GM19023 (cell line): ENCODE data around the gene HECW1.
"Not testable (repeated sequence)": the region's sequence is repeated elsewhere in the genome, so short reads cannot be mapped to it uniquely, and the experiment has no call there.

ENCODE experiments used
- ATAC-seq: cut with Tn5 transposase; IDR thresholded peaks from one replicate; pipeline ENCODE4 v1.9.1; 2021; ENCODE audit warnings: mild to moderate bottlenecking, moderate library complexity; ENCODE audit not compliant: unreplicated experiment

Gene HECW1

DNA sequence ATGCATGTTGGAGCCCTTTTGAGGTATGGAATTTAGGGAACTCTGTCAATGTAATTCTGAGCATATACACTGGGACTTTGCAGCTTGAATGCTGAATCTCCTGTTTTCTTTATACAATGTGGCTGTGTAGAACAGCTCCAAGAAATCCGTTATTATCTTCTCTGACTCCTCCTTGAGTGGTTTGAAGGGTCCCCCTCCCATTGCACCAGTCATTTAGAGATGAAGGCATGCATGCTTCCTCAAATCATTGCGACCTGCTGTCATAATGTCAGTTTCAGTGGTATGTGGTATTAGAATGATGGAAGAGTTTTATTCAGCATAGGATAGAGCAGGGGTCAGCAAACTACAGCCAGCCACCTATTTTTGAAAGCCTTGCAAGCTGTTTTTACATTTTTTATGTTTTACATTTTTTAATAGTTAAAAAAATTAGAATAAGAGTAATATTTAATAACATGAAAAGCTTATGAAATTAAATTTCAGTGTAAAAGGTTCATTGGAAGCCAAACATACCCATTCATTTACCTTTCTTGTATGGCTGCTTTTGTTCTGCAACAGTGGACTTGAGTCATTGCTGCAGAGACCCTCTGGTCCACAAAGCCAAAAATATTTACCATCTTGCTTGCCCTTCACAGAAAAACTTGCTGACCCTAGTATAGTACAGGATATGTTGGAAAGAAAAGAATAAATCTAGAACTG, 478.6 kb downstream of the HECW1 start:
- ATAC-seq, result peak; percentile 67

DNA sequence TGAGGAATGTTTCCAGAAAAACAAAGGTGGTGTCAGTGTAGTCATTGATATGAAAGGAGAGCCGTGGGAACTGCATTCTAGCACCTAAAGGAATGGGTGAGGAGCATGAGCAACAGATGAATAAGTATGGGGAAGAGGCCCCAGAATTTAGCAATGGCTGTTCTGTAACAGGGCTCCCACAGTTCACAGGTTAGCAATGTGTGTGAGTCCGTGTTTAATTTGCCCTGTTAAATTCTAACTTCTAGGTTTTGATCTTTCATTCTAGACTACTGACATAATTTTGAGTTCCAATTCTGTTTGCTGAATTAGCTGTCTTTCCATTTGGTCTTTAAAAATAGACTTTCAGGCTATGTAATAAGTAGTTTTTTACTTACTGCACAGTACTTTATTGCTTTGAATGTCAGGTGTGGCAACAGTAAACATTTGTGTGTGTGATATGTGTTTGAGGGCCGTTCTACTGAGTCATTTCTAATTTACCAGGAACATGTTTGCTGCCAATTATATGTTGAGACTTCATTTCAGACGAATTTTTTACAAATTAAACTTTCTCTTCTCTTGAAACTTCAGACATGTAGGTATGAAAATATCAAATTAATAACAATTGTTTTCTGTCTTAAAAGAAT, 479.2 kb downstream of the HECW1 start:
- ATAC-seq, result no peak

DNA sequence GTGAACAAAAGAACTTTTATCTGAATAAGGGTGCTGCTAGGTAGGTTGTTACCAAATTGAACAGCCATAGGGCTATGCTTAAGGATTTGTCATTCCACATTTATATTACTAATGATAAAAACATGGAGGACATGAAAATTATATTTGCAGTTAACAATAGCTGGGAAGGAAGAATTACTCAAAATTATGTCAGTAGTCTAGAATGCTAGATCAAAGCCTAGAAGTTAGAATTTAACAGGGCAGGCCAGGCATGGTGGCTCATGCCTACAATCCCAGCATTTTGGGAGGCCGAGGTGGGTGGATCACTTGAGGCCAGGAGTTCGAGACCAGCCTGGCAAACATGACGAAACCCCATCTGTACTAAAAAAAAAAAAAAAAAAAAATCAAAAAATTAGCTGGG, 479.9 kb downstream of the HECW1 start:
- ATAC-seq, result no peak

DNA sequence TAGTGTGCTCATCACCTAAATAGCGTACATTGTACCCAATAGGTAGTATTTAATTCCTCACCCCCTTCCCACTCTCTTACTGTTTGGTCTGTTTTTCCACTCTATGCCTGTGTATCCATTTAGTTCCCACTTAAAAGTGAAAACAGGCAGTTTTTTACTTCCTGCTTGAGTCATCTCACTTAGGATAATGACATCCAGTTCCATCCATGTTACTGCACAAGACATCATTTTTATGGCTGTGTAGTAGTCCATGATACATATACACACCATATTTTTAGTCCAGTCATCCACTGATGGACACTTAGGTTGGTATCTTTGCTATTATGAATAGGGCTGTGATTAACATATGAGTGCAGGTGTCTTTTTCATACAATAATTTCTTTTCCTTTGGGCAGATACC, 480.6 kb downstream of the HECW1 start:
- ATAC-seq, result no peak

DNA sequence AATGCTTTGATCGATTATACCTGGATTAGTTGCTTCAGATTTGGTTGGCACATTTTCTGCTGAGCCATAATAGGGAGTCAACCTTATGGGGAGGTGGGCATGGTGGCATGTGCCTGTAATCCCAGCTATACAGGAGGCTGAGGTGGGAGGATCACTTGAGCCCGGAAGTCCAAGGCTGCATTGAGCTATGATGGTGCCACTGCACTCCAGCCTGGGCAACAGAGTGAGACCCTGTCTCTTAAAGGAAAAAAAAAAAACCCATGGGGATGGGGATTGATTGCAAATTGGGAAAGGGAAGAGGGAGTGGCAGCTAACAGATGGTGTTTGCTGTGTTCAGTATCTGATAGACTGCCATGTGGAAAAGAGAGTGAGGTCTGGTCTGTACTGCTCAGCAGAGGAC, 481.6 kb downstream of the HECW1 start:
- ATAC-seq, result no peak

DNA sequence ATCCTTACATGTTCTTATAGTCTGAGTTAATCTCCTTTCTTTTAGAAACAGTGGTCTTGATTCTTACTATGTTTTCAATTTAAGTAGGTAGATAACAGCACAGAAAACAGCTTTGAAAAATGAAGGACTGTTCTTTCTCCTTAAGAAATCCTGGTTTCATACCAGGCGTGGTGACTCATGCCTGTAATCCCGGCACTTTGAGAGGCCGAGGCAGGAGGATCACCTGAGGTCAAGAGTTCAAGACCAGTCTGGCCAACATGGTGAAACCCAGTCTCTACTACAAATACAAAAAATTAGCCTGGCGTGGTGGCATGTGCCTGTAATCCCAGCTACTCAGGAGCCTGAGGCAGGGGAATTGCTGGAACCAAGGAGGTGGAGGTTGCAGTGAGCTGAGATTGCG, 484.0 kb downstream of the HECW1 start:
- ATAC-seq, result not testable (repeated sequence)

DNA sequence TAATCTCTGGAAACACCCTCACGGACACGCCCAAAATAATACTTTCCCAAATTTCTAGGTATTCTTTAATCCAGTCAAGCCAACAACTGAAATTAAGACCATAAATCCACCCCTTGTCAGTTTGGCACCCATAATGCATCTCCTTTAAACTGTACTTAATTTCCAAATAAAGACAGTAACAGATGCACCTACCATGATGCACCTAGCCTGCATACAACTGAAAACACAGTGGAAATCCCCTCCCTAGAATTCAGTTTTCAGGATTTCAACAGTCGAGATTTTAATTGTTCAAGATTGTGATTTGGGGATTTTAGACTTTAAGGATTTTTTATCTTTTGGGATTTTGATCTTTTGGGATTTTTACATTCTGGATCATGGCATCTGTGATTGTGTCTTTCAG, 487.6 kb downstream of the HECW1 start:
- no peak for ATAC-seq

DNA sequence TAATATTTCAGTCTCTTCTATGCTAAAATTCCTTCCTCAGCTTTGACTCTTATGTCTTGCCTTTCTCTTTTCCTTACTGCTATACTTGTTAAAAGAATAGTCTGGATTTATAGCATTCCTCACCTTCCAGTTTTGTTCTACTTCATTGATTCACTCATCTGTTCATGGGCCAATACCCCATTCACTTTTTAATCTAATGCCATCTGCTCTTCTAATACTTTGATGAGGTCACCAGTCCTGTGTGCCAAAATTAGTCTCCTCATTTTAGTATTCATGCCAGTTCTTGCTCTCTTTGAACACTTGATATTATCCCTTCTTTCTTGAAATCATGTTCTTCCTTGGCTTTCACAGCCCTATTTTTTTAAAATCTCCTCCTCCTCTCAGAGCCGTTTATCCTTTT, 489.8 kb downstream of the HECW1 start:
- no peak for ATAC-seq

DNA sequence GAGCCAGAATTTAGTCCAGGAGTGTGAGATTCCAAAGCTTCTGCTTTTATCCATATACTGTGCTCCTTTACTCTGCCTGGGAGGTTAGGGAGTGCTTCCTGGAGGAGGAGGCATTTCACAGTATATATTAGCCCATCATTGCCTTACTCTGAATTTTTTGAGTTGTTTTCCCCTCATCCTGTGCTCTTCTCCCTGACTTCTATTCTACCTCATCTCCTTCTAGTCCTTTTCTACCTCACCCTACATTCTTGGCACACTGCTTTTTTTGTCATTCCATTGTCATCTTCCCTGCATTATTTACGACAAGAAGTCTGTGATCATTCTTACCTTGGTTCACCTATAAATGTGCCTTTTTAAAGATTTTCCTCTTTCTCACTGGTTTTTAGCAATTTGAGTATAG, 491.8 kb downstream of the HECW1 start:
- no peak for ATAC-seq

DNA sequence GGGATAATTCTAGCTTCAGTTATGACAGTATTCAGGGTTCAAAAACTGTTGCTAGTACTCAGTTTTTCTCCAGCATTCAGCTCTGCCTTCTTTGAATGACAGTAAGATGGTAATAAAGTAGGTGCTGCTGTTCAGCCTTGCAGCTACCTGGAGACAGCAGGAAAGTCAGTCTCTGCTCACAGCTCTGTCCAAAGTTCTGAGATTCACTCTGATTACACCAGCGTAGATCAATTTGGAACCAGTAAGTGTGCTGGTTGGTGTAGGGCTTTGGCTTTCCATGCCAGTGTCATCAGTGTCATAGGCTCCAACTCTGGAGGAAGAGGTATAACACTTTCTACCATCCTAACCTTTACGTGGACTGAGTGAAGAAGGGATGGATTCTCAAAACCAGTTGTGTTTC, 496.6 kb downstream of the HECW1 start:
- ATAC-seq, result no peak

DNA sequence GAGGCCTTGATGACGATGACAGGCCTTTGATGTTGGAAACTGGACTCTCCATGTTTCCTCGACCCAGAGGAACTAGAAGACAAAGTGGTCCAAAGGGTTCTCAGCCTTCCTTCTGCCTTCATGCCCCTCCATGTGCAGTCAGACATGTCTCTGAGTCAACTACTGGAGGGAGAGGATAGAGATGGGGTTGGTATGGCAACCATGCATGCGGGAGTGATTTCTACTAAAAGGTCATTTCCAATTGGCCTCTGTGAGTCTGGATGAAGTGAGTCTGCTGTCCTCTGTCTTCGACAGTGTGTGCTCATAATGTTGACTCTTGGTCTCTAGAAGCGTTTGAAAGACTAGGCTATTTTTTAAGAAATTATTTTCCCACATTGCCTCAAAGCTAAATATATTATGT, 499.7 kb downstream of the HECW1 start:
- ATAC-seq, result no peak

DNA sequence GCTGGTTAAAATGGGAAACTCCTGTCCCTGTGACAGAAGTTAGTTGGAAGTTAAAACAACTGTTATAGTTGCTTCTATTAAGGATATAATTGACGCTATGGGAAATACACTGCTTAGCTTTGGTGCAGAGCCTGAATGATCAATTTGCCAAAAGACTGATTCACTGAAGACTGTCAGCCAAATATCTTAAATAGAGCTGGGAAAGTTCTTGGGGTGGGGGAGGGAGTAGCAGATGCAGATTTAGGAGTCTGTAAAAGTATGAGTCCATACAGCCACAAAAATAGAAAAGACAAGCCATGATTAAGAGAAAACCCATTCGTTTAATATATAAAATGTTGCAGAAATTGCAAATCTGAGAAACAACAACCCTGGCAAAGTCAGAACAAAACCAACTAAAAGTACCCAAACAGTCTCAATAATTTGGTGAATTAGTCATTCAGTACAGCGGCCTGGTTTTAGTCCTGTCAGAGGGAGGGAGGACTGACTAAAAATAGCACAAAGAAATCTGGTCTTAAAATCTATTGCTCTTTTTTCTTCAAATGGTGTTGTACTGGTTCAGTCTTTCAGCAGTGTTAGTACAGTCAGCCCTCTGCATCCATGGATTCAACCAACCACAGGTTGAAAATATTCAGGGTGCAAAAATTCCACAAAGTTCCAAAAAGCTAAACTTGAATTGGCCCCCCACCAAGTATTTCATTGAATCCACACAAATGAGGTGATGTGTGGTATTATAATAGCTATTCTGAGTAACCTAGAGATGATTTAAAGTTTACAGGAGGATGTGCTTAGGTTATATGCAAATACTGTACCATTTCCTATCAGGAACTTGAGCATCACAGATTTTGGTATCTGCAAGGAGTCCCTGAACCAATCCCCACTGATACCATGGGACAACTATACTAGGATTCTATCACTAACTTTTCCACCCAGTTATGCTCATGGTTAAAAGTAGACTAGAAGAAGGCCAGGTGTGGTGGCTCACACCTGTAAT, 500.4 kb downstream of the HECW1 start:
- no peak for ATAC-seq
